HepG2 (cell line): ENCODE measurements around the gene S100A10. TPM values are rescaled to one million over a fixed set of nuclear protein-coding genes. Genes with fewer than 3 reads are reported as not detected.

ENCODE experiments used
- ATAC-seq: fragments of 200-7000 bp; cut with Tn5 transposase; 3 replicates; pipeline ENCODE4 v1.9.1; 2020; ENCODE audit warnings: mild to moderate bottlenecking, moderate library complexity
- BruUV-seq: library from RNA; stranded (reverse); fragments of 400-500 nt; replicated peaks from 2 replicates; lab custom pipeline; 2021; lab: Mats Ljungman, UMichigan
- CTCF ChIA-PET: fragments of 300-600 bp; formaldehyde crosslinking; extraction: SDS; loops from one replicate; lab custom pipeline; 2021; ENCODE audit warnings: low total read pairs, inconsistent platforms, low intra/inter-chr PET ratio; lab: Yijun Ruan, JAX
- POLR2A ChIA-PET: fragments of 350-600 bp; sonication (Branson Sonifier 250); formaldehyde crosslinking; loops from one replicate; lab custom pipeline; 2020; ENCODE audit warnings: antibody characterized with exemption, inconsistent platforms; lab: Yijun Ruan, JAX
- DNase-seq: peaks from one replicate; pipeline ENCODE4 v3.0.0-alpha.2; 2015; ENCODE audit warnings: low spot score
- FAIRE-seq: peaks from 3 replicates; lab custom pipeline; 2011; peaks lifted over from hg19 to GRCh38; lab: Jason Lieb, UNC
- H2AFZ ChIP-seq: one replicate; pipeline ENCODE4 v1.6.1; 2011; ENCODE audit warnings: low read length, inconsistent platforms
- H3K27ac ChIP-seq: fragments of 300-600 bp; 3 replicates; pipeline ENCODE4 v1.8.0; 2011; ENCODE audit warnings: mixed run types, mild to moderate bottlenecking, mixed read lengths, low read length, inconsistent platforms; ENCODE audit not compliant: insufficient read depth; ENCODE audit errors: extremely low read length
- H3K27me3 ChIP-seq, 2 experiments: fragments of 200-600 bp in 1 of 2; 2 replicates in 1 of 2; 3 replicates in 1 of 2; pipeline versions ENCODE4 v1.6.0 to v1.8.0; 2011; ENCODE audit warnings: low read length in 2 of 2, mild to moderate bottlenecking in 2 of 2, moderate library complexity in 2 of 2, inconsistent platforms in 1 of 2; ENCODE audit not compliant: insufficient read depth in 2 of 2, control insufficient read depth in 1 of 2
- H3K36me3 ChIP-seq, 2 experiments: fragments of 200-600 bp in 1 of 2; replicated peaks in 1 of 2; 2 replicates in 1 of 2; 3 replicates in 1 of 2; pipeline versions ENCODE4 v1.5.1 to v1.8.0; 2011; ENCODE audit warnings: low read length in 2 of 2, inconsistent platforms in 1 of 2; ENCODE audit not compliant: insufficient read depth in 2 of 2, control insufficient read depth in 1 of 2
- H3K4me1 ChIP-seq: 2 replicates; pipeline ENCODE4 v1.5.1; 2012; ENCODE audit warnings: low read length, inconsistent platforms; ENCODE audit not compliant: insufficient read depth
- H3K4me2 ChIP-seq: 2 replicates; pipeline ENCODE4 v1.6.0; 2011; ENCODE audit warnings: low read depth, low read length, inconsistent platforms
- H3K4me3 ChIP-seq, 3 experiments: fragments of 200-600 bp in 1 of 3; sonication (generic), shearing (Covaris generic) in 1 of 3; replicated peaks in 1 of 3; 2 replicates each; pipeline ENCODE4 v1.5.1; 2011 to 2016; ENCODE audit warnings: low read length in 3 of 3, inconsistent platforms in 2 of 3, low read depth in 2 of 3, mild to moderate bottlenecking in 2 of 3, control low read depth in 1 of 3, mixed read lengths in 1 of 3; ENCODE audit not compliant: insufficient read depth in 1 of 3
- H3K79me2 ChIP-seq: one replicate; pipeline ENCODE4 v1.6.1; 2011; ENCODE audit warnings: low read length, inconsistent platforms; ENCODE audit not compliant: insufficient read depth
- H3K9ac ChIP-seq: 2 replicates; pipeline ENCODE4 v1.6.0; 2011; ENCODE audit warnings: mild to moderate bottlenecking, low read depth, low read length, inconsistent platforms; ENCODE audit not compliant: insufficient read depth
- H3K9me3 ChIP-seq: 2 replicates; pipeline ENCODE4 v1.5.1; 2012; ENCODE audit warnings: mild to moderate bottlenecking, low read length
- H4K20me1 ChIP-seq: 2 replicates; pipeline ENCODE4 v1.6.0; 2011; ENCODE audit warnings: inconsistent platforms, mild to moderate bottlenecking, low read length, moderate library complexity; ENCODE audit not compliant: insufficient read depth
- CAMTA2 ChIP-seq: sonication (generic); formaldehyde crosslinking; IDR thresholded peaks from 2 replicates; pipeline ENCODE4 v1.4.0; 2020; ENCODE audit warnings: mild to moderate bottlenecking, missing genetic modification reagents, borderline replicate concordance
- CBX2 ChIP-seq, 2 experiments: fragments of 200-600 bp in 1 of 2; sonication (generic); formaldehyde crosslinking in 1 of 2; IDR thresholded peaks; 2 replicates each; pipeline versions ENCODE4 v1.7.0 to v1.8.1; 2018 to 2022; ENCODE audit warnings: low read depth in 2 of 2, low read length in 1 of 2, mild to moderate bottlenecking in 1 of 2, missing genetic modification reagents in 1 of 2
- ELF1 ChIP-seq: sonication (generic); formaldehyde crosslinking; IDR thresholded peaks from 2 replicates; pipeline ENCODE4 v1.4.0; 2020; ENCODE audit warnings: missing genetic modification reagents
- IKZF1 ChIP-seq: fragments of 450-650 bp; IDR thresholded peaks from 2 replicates; pipeline ENCODE4 v1.7.1; 2016
- KDM6A ChIP-seq: IDR thresholded peaks from 2 replicates; pipeline ENCODE4 v1.6.1; 2016; ENCODE audit warnings: low read depth
- MLLT10 ChIP-seq: sonication (generic); formaldehyde crosslinking; IDR thresholded peaks from 2 replicates; pipeline ENCODE4 v1.4.0; 2020; ENCODE audit warnings: missing genetic modification reagents
- ZC3H4 ChIP-seq: sonication (generic); formaldehyde crosslinking; IDR thresholded peaks from 2 replicates; pipeline ENCODE4 v1.4.0; 2020; ENCODE audit warnings: missing genetic modification reagents, borderline replicate concordance
- ZNF12 ChIP-seq: sonication (generic); formaldehyde crosslinking; IDR thresholded peaks from 2 replicates; pipeline ENCODE4 v1.5.0; 2020; ENCODE audit warnings: missing genetic modification reagents
- ZNF337 ChIP-seq: sonication (generic); formaldehyde crosslinking; IDR thresholded peaks from 2 replicates; pipeline ENCODE4 v1.5.1; 2020; ENCODE audit warnings: missing genetic modification reagents, low read depth, mild to moderate bottlenecking, borderline replicate concordance
- ZNF496 ChIP-seq: sonication (generic); formaldehyde crosslinking; IDR thresholded peaks from 2 replicates; pipeline ENCODE4 v1.8.1; 2023; ENCODE audit warnings: mild to moderate bottlenecking, moderate library complexity, missing genetic modification reagents; ENCODE audit not compliant: insufficient replicate concordance
- ZNF557 ChIP-seq: sonication (generic); formaldehyde crosslinking; IDR thresholded peaks from 2 replicates; pipeline ENCODE4 v1.4.0; 2020; ENCODE audit warnings: missing genetic modification reagents
- ZNF567 ChIP-seq: sonication (generic); formaldehyde crosslinking; IDR thresholded peaks from 2 replicates; pipeline ENCODE4 v1.8.1; 2023; ENCODE audit warnings: mild to moderate bottlenecking, missing genetic modification reagents, borderline replicate concordance
- WGBS: methylation state at CpG from one replicate; pipeline ENCODE4 v1.1.6; 2017; ENCODE audit warnings: low lambda C conversion rate; 5-methylcytosine and 5-hydroxymethylcytosine counted together
- in situ Hi-C: cut with HindIII; loops from 2 replicates; pipeline ENCODE4 v1.10.0; 2017; ENCODE audit warnings: low pct_unique_long_range_greater_than_20kb; ENCODE audit not compliant: extremely low pct_ligation_motif_present
- intact Hi-C: fragments of 100-400 bp; cut with micrococcal nuclease; formaldehyde crosslinking; loops from one replicate; pipeline ENCODE4 v1.10.0; 2022; ENCODE audit not compliant: unreplicated experiment
- polyA plus RNA-seq, 8 experiments: library from polyadenylated mRNA; depleted of rRNA in 3 of 8; stranded (reverse) in 7 of 8; unstranded in 1 of 8; fragments of >200 nt; fragmentation: Illumina TruSeq in 4 of 8; extraction: Trizol in 4 of 8; gene quantifications; 2 replicates each; pipeline versions ENCODE4 v1.2.1 to v1.2.3, GENCODE V29; 2011 to 2016; ENCODE audit warnings: low read depth in 4 of 8, missing spikeins in 1 of 8, mixed read lengths in 1 of 8; ENCODE audit not compliant: insufficient read depth in 1 of 8
- total RNA-seq, 5 experiments: library from RNA; depleted of rRNA; stranded (reverse); fragments of >200 nt; fragmentation: Illumina TruSeq; extraction: Trizol; gene quantifications; 2 replicates each; pipeline ENCODE4 v1.2.3, GENCODE V29; 2016; ENCODE audit warnings: low read depth in 1 of 5
- TF ChIP-seq, protein P1 (sequence below): sonication (generic); formaldehyde crosslinking; IDR thresholded peaks from 2 replicates; pipeline ENCODE4 v1.4.0; 2020; ENCODE audit warnings: missing genetic modification reagents
- TF ChIP-seq, protein P2 (sequence below): sonication (generic); formaldehyde crosslinking; IDR thresholded peaks from 2 replicates; pipeline ENCODE4 v1.8.0; 2022; ENCODE audit warnings: mild to moderate bottlenecking, missing genetic modification reagents, moderate library complexity

The S100A10 gene
- total and polyA plus RNA-seq, 2 of the 13 experiments (the other 11 are each of a cell fraction or from before 2014, with no cell fraction given): 16.8 to 28.7 TPM

DNA sequence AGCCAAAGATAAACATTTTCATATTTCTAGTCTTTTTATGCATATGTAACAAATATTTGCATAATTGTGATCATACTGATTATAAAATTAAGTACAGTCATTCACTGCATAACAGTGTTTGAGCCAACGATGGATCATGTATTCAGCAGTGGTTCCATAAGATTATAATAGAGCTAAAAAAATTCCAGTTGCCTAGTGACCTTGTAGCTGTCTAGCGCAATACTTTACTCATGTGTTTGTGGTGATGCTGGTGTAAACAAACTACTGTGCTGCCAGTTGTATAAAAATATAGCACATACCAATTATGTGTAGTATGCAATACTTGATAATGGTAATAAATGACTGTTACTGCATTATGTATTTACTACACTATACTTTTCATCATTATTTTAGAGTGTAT is 2.1 kb upstream of the S100A10 start:
- no peak for ATAC-seq
- Histone ChIP-seq H3K9ac (no peak overlapping the region), H3K79me2 (peaks cover 24% of the 10 kb centered on the region), H3K9me3 (no peaks in the 10 kb centered on the region), H3K36me3 (no peaks in the 10 kb centered on the region), H3K27me3 (no peaks in the 10 kb centered on the region; a peak in 1 of 5 replicates), H3K4me2 (no peak overlapping the region), H3K4me3 (no peak overlapping the region), H2AFZ (no peak overlapping the region), H4K20me1 (peaks cover 15% of the 10 kb centered on the region), H3K4me1 (peaks cover 38% of the 10 kb centered on the region), H3K27ac (no peak overlapping the region)
- no peak for FAIRE-seq
- 19% methylated on average over 2 of the region's 2 CpGs for WGBS
- intact Hi-C loops (loop anchor here (1.0 kb wide), 1 partner anchor 27 kb away; no protein-coding TSS in a partner anchor), in situ Hi-C loops (loop anchor here (5.0 kb wide), 2 partner anchors 33 to 63 kb away; no protein-coding TSS in a partner anchor)
- no TSS peak for BruUV-seq
- TF ChIP-seq MLLT10 (CRISPR knock-in tag) (no peak), ZNF496 (CRISPR knock-in tag) (no peak), ZC3H4 (CRISPR knock-in tag) (no peak), KDM6A (CRISPR knock-in tag) (no peak), ZNF12 (CRISPR knock-in tag) (no peak), ZNF557 (CRISPR knock-in tag) (no peak), CAMTA2 (CRISPR knock-in tag) (no peak), CBX2 (IDR thresholded peaks at IDR 0.05; ENCODE audit: low read depth, low read length) (no peak), CBX2 (CRISPR knock-in tag; IDR thresholded peaks at IDR 0.05; ENCODE audit: low read depth) (no peak), ELF1 (CRISPR knock-in tag) (no peak), ZNF567 (CRISPR knock-in tag) (no peak), ZNF337 (CRISPR knock-in tag) (no peak), IKZF1 (no peak)
- TF ChIP-seq, protein P1, sequence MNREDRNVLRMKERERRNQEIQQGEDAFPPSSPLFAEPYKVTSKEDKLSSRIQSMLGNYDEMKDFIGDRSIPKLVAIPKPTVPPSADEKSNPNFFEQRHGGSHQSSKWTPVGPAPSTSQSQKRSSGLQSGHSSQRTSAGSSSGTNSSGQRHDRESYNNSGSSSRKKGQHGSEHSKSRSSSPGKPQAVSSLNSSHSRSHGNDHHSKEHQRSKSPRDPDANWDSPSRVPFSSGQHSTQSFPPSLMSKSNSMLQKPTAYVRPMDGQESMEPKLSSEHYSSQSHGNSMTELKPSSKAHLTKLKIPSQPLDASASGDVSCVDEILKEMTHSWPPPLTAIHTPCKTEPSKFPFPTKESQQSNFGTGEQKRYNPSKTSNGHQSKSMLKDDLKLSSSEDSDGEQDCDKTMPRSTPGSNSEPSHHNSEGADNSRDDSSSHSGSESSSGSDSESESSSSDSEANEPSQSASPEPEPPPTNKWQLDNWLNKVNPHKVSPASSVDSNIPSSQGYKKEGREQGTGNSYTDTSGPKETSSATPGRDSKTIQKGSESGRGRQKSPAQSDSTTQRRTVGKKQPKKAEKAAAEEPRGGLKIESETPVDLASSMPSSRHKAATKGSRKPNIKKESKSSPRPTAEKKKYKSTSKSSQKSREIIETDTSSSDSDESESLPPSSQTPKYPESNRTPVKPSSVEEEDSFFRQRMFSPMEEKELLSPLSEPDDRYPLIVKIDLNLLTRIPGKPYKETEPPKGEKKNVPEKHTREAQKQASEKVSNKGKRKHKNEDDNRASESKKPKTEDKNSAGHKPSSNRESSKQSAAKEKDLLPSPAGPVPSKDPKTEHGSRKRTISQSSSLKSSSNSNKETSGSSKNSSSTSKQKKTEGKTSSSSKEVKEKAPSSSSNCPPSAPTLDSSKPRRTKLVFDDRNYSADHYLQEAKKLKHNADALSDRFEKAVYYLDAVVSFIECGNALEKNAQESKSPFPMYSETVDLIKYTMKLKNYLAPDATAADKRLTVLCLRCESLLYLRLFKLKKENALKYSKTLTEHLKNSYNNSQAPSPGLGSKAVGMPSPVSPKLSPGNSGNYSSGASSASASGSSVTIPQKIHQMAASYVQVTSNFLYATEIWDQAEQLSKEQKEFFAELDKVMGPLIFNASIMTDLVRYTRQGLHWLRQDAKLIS: no peak
- TF ChIP-seq, protein P2, sequence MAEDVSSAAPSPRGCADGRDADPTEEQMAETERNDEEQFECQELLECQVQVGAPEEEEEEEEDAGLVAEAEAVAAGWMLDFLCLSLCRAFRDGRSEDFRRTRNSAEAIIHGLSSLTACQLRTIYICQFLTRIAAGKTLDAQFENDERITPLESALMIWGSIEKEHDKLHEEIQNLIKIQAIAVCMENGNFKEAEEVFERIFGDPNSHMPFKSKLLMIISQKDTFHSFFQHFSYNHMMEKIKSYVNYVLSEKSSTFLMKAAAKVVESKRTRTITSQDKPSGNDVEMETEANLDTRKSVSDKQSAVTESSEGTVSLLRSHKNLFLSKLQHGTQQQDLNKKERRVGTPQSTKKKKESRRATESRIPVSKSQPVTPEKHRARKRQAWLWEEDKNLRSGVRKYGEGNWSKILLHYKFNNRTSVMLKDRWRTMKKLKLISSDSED (CRISPR knock-in tag): no peak
- no peak for DNase-seq
- ChIA-PET CTCF (interaction anchor here (2.3 to 4.5 kb wide), 2 partner anchors 27 to 62 kb away, joined by 9 to 59 read pairs; no protein-coding TSS in a partner anchor), POLR2A (interaction anchor here (1.1 to 1.9 kb wide), 2 partner anchors 20 to 28 kb away, joined by 4 to 6 read pairs; no protein-coding TSS in a partner anchor)
